K562 (cell line): ENCODE measurements around the gene SS18L1. TPM values are rescaled to one million over a fixed set of nuclear protein-coding genes. Genes with fewer than 3 reads are reported as not detected.

Source experiments
- ATAC-seq: fragments of 200-7000 bp; cut with Tn5 transposase; 3 replicates; pipeline ENCODE4 v1.9.1; 2020; ENCODE audit warnings: moderate library complexity
- BruUV-seq: library from RNA; stranded (reverse); fragments of 400-500 nt; replicated peaks from 2 replicates; lab custom pipeline; 2021; lab: Mats Ljungman, UMichigan
- CTCF ChIA-PET: fragments of 300-600 bp; formaldehyde crosslinking; extraction: SDS; loops from one replicate; lab custom pipeline; 2021; ENCODE audit warnings: low intra/inter-chr PET ratio; lab: Yijun Ruan, JAX
- POLR2A ChIA-PET: fragments of 300-600, 350-650 bp; sonication (Branson Sonifier 250); formaldehyde crosslinking; extraction: SDS; loops from one replicate; lab custom pipeline; 2021; ENCODE audit warnings: antibody characterized with exemption, inconsistent platforms; lab: Yijun Ruan, JAX
- DNase-seq, 4 experiments: peaks; one replicate each; pipeline versions ENCODE4 v3.0.0 to v3.0.0-alpha.2; 2011 to 2018; ENCODE audit warnings: low spot score in 3 of 4, mixed read lengths in 3 of 4; ENCODE audit errors: extremely low read depth in 1 of 4
- FAIRE-seq: peaks from 2 replicates; lab custom pipeline; 2011; peaks lifted over from hg19 to GRCh38; lab: Jason Lieb, UNC
- H2AFZ ChIP-seq: 2 replicates; pipeline ENCODE4 v1.6.0; 2011; ENCODE audit warnings: low read depth, low read length, control low read depth, inconsistent platforms
- H3K27ac ChIP-seq: fragments of 200-600 bp; 3 replicates; pipeline ENCODE4 v1.8.0; 2011; ENCODE audit warnings: low read depth, mild to moderate bottlenecking, control low read depth, inconsistent platforms, low read length, moderate library complexity, mixed read lengths; ENCODE audit errors: extremely low read depth
- H3K27me3 ChIP-seq, 2 experiments: fragments of 300-600 bp in 1 of 2; 2 replicates in 1 of 2; 3 replicates in 1 of 2; pipeline versions ENCODE4 v1.6.0 to v1.8.0; 2011; ENCODE audit warnings: inconsistent platforms in 2 of 2, low read length in 2 of 2, mild to moderate bottlenecking in 1 of 2, mixed read lengths in 1 of 2, moderate library complexity in 1 of 2; ENCODE audit not compliant: control insufficient read depth in 2 of 2, insufficient read depth in 2 of 2
- H3K36me3 ChIP-seq: fragments of 300-600 bp; 3 replicates; pipeline ENCODE4 v1.8.0; 2011; ENCODE audit warnings: mild to moderate bottlenecking, low read length, inconsistent platforms; ENCODE audit not compliant: control insufficient read depth, insufficient read depth
- H3K4me1 ChIP-seq, 2 experiments: fragments of 200-600 bp in 1 of 2; replicated peaks in 1 of 2; 2 replicates in 1 of 2; 3 replicates in 1 of 2; pipeline versions ENCODE4 v1.5.1 to v1.8.0; 2011; ENCODE audit warnings: inconsistent platforms in 2 of 2, low read length in 2 of 2, mild to moderate bottlenecking in 1 of 2, mixed read lengths in 1 of 2, moderate library complexity in 1 of 2; ENCODE audit not compliant: control insufficient read depth in 2 of 2, insufficient read depth in 2 of 2
- H3K4me2 ChIP-seq: 2 replicates; pipeline ENCODE4 v1.6.1; 2011; ENCODE audit warnings: low read length, control low read depth, inconsistent platforms, mixed read lengths; ENCODE audit not compliant: insufficient read depth
- H3K4me3 ChIP-seq: fragments of 200-600 bp; sonication (generic), shearing (Covaris generic); 2 replicates; pipeline ENCODE4 v1.5.1; 2016; ENCODE audit warnings: control low read depth, inconsistent platforms
- H3K79me2 ChIP-seq: fragments of 200-600 bp; 3 replicates; pipeline ENCODE4 v1.8.0; 2011; ENCODE audit warnings: low read length, inconsistent platforms; ENCODE audit not compliant: control insufficient read depth, insufficient read depth
- H3K9ac ChIP-seq, 2 experiments: 2 replicates each; pipeline versions ENCODE4 v1.6.0 to v1.6.1; 2011; ENCODE audit warnings: low read depth in 2 of 2, low read length in 2 of 2, control low read depth in 1 of 2, inconsistent platforms in 1 of 2, mild to moderate bottlenecking in 1 of 2, mixed read lengths in 1 of 2; ENCODE audit not compliant: insufficient read depth in 1 of 2
- H3K9me1 ChIP-seq: one replicate; pipeline ENCODE4 v1.6.0; 2011; ENCODE audit warnings: inconsistent platforms, mild to moderate bottlenecking, low read length, moderate library complexity; ENCODE audit not compliant: control insufficient read depth, insufficient read depth
- H3K9me3 ChIP-seq: replicated peaks from 2 replicates; pipeline ENCODE4 v1.5.1; 2011; ENCODE audit warnings: low read depth, low read length, inconsistent platforms; ENCODE audit not compliant: control insufficient read depth, insufficient read depth
- H4K20me1 ChIP-seq: replicated peaks from 2 replicates; pipeline ENCODE4 v1.6.1; 2011; ENCODE audit warnings: low read length, inconsistent platforms, mixed read lengths; ENCODE audit not compliant: control insufficient read depth, insufficient read depth
- BRD4 ChIP-seq: fragments of 200-600 bp; sonication (generic); IDR thresholded peaks from 2 replicates; pipeline ENCODE4 v1.6.1; 2017; ENCODE audit warnings: inconsistent platforms
- FOXA1 ChIP-seq: fragments of 450-650 bp; IDR thresholded peaks from 2 replicates; pipeline ENCODE4 v1.6.1; 2016; ENCODE audit warnings: mild to moderate bottlenecking, borderline replicate concordance
- KLF16 ChIP-seq: IDR thresholded peaks from 2 replicates; pipeline ENCODE4 v1.6.1; 2016; ENCODE audit warnings: antibody characterized with exemption
- NCOA2 ChIP-seq, 2 experiments: fragments of 450-650 bp; IDR thresholded peaks; 2 replicates each; pipeline ENCODE4 v1.6.1; 2018; ENCODE audit warnings: mild to moderate bottlenecking in 2 of 2, moderate library complexity in 1 of 2; ENCODE audit not compliant: partially characterized antibody in 2 of 2
- PHB ChIP-seq: fragments of 250-450 bp; sonication (Bioruptor Pico); IDR thresholded peaks from 2 replicates; pipeline ENCODE4 v1.5.0; 2021
- RUNX1 ChIP-seq: sonication (generic); IDR thresholded peaks from 2 replicates; pipeline ENCODE4 v1.6.1; 2016; ENCODE audit warnings: antibody characterized with exemption, low read depth
- SMARCA4 ChIP-seq: fragments of 450-650 bp; IDR thresholded peaks from 2 replicates; pipeline ENCODE4 v1.6.1; 2016
- SRSF1 ChIP-seq: fragments of 200-400 bp; formaldehyde crosslinking; IDR thresholded peaks from 2 replicates; pipeline ENCODE4 v1.6.1; 2017; ENCODE audit warnings: mild to moderate bottlenecking, low read depth, low read length, moderate library complexity
- TAL1 ChIP-seq: fragments of 450-650 bp; IDR thresholded peaks from 2 replicates; pipeline ENCODE4 v1.6.1; 2016; ENCODE audit warnings: mild to moderate bottlenecking
- TRIM24 ChIP-seq, 2 experiments: fragments of 450-650 bp; IDR thresholded peaks; 2 replicates each; pipeline ENCODE4 v1.6.1; 2016
- ZEB2 ChIP-seq: fragments of 450-650 bp; IDR thresholded peaks from 2 replicates; pipeline ENCODE4 v1.6.1; 2016
- ZNF175 ChIP-seq: fragments of 200-800 bp; sonication (Bioruptor generic); IDR thresholded peaks from 2 replicates; pipeline ENCODE4 v1.6.1; 2016; ENCODE audit warnings: low read depth, mild to moderate bottlenecking, missing genetic modification characterization, missing compliant biosample characterization
- ZNF224 ChIP-seq: sonication (generic); formaldehyde crosslinking; IDR thresholded peaks from 2 replicates; pipeline ENCODE4 v1.8.0; 2022; ENCODE audit warnings: mild to moderate bottlenecking, missing genetic modification reagents
- ZNF830 ChIP-seq: fragments of 250-450 bp; sonication (Bioruptor Pico); IDR thresholded peaks from 2 replicates; pipeline ENCODE4 v1.5.0; 2021; ENCODE audit warnings: mild to moderate bottlenecking
- WGBS: fragments of 100-300 bp; shearing (Covaris generic); methylation state at CpG from one replicate; pipeline ENCODE4 v1.1.6; 2016; ENCODE audit warnings: low coverage, mixed read lengths; ENCODE audit not compliant: insufficient coverage; ENCODE audit errors: missing lambda C conversion rate; 5-methylcytosine and 5-hydroxymethylcytosine counted together
- in situ Hi-C: fragments of 300-500 bp; cut with MboI; formaldehyde crosslinking; loops from 4 replicates; pipeline ENCODE4 v1.15.0; 2018; ENCODE audit warnings: inconsistent platforms, mixed read lengths
- intact Hi-C: fragments of 100-400 bp; cut with micrococcal nuclease; formaldehyde crosslinking; loops from 2 replicates; pipeline ENCODE4 v1.14.2; 2022
- polyA plus RNA-seq, 8 experiments: library from polyadenylated mRNA; depleted of rRNA in 4 of 8; stranded (reverse) in 5 of 8; unstranded in 3 of 8; fragments of >200 nt; fragmentation: Nextera tagmentation in 2 of 8; fragmentation: Illumina TruSeq in 1 of 8; extraction: Ambion mirVana in 2 of 8; extraction: Trizol in 1 of 8; gene quantifications; 2 replicates each; pipeline versions ENCODE4 v1.2.1 to v1.2.3, GENCODE V29; 2011 to 2014; ENCODE audit warnings: inconsistent platforms in 1 of 8, missing spikeins in 1 of 8
- total RNA-seq, 7 experiments: library from RNA; depleted of rRNA in 6 of 7; stranded (reverse); fragments of >200 nt in 6 of 7; fragmentation: Illumina TruSeq in 2 of 7; extraction: Trizol in 2 of 7; gene quantifications; 2 replicates each; pipeline versions ENCODE4 v1.2.1 to v1.2.3, GENCODE V29; 2011 to 2021; ENCODE audit warnings: low replicate concordance in 1 of 7
- TF ChIP-seq, protein P1 (sequence below): fragments of 250-450 bp; sonication (Bioruptor Pico); IDR thresholded peaks from 2 replicates; pipeline ENCODE4 v1.5.0; 2020; ENCODE audit warnings: mild to moderate bottlenecking

SS18L1 gene
- total and polyA plus RNA-seq, 9 of the 15 experiments (the other 6 are each of a cell fraction or from before 2014, with no cell fraction given) = 2.7 to 28.3 (median 15.1) TPM

DNA sequence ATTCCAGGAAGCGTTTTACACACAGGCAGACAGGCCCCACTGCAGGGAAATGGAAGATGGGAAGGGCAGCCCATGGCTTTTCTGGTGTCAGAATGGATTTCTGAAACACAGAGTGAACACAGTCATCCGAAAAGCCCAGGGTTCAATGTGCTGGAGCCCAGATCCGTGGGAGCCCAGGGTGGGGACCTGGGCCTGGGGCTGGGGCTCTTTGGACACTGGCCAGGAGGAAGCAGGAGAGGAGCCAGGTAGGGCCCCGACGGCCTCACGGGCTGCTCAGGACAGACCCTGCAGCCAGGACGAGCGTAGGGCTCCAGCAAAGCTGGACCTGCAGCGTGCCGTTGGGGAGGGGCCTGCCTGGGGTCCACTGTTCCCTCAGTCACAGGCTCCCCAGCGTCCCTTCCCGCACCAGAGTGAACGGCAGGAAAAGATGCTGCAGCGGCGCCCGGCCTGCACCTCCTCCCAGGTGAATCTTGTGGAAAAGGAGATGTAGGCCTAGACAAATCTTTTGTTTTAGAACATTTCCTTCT is 45.6 kb upstream of the SS18L1 start:
- Histone ChIP-seq H3K4me2 (no peak overlapping the region), H3K9me1 (no peaks in the 10 kb centered on the region), H3K27me3 (peaks cover 66 to 71% of the 10 kb centered on the region in 2 experiments), H4K20me1 (no peaks in the 10 kb centered on the region), H3K4me1 (peaks cover 0 to 23% of the 10 kb centered on the region in 2 experiments; a peak in 2 of 5 replicates), H2AFZ (no peak overlapping the region), H3K36me3 (no peaks in the 10 kb centered on the region), H3K4me3 (no peak overlapping the region), H3K79me2 (no peaks in the 10 kb centered on the region), H3K9ac (no peak overlapping the region), H3K9me3 (no peaks in the 10 kb centered on the region), H3K27ac (no peak overlapping the region)
- FAIRE-seq (no peak), DNase-seq (no peak), ATAC-seq (no peak)
- in situ Hi-C loops = no loop called here
- POLR2A ChIA-PET = no interaction called here
- no TSS peak for BruUV-seq
- CTCF ChIA-PET = no interaction called here
- TF ChIP-seq BRD4 (no peak), ZNF175 (CRISPR knock-in tag) (no peak), TAL1 (no peak), SRSF1 (no peak)
- intact Hi-C loops = no loop called here
- 10% methylated on average over 16 of the region's 16 CpGs for WGBS

DNA sequence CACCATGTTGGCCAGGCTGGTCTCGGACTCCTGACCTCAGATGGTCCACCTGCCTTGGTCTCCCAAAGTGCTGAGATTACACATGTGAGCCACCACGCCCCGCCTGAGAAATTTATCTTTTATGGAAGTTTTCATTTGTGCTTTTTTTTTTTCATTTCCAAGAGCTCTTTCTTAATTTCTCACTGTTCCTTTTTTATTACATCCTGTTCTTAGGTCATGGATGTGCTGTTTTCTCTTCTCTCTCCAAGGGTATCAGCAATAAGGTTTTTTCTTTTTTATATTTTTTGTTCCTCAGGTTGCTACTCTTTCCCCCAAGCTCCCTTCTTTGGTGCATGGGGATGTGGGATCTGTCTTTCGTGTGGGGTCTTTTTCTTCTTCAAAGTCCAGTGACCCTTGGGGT is 42.5 kb upstream of the SS18L1 start:
- Histone ChIP-seq H3K27me3 (peaks cover 50 to 73% of the 10 kb centered on the region in 2 experiments), H3K9me1 (no peaks in the 10 kb centered on the region), H3K27ac (no peak overlapping the region), H3K36me3 (no peaks in the 10 kb centered on the region), H2AFZ (no peak overlapping the region), H3K4me1 (peaks cover 0 to 33% of the 10 kb centered on the region in 2 experiments; a peak in 3 of 5 replicates), H3K79me2 (no peaks in the 10 kb centered on the region), H4K20me1 (no peaks in the 10 kb centered on the region), H3K4me2 (no peak overlapping the region), H3K4me3 (no peak overlapping the region), H3K9ac (no peak overlapping the region), H3K9me3 (no peaks in the 10 kb centered on the region)
- ChIA-PET CTCF (no interaction called here), POLR2A (interaction anchor here (1.0 kb wide), 1 partner anchor 10 kb away, joined by 4 read pairs; no protein-coding TSS in a partner anchor)
- WGBS = 2% methylated on average over 4 of the region's 4 CpGs
- ATAC-seq = no peak
- FAIRE-seq = no peak
- DNase-seq = no peak
- intact Hi-C loops = no loop called here
- in situ Hi-C loops = no loop called here
- no TSS peak for BruUV-seq
- TF ChIP-seq ZEB2 = no peak
- TF ChIP-seq PHB (CRISPR knock-in tag) = no peak
- TF ChIP-seq TRIM24 (IDR thresholded peaks at IDR 0.05) = no peak
- TF ChIP-seq KLF16 = no peak
- TF ChIP-seq, protein P1, sequence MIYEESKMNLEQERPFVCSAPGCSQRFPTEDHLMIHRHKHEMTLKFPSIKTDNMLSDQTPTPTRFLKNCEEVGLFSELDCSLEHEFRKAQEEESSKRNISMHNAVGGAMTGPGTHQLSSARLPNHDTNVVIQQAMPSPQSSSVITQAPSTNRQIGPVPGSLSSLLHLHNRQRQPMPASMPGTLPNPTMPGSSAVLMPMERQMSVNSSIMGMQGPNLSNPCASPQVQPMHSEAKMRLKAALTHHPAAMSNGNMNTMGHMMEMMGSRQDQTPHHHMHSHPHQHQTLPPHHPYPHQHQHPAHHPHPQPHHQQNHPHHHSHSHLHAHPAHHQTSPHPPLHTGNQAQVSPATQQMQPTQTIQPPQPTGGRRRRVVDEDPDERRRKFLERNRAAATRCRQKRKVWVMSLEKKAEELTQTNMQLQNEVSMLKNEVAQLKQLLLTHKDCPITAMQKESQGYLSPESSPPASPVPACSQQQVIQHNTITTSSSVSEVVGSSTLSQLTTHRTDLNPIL (CRISPR knock-in tag) = no peak
- no peak for TF ChIP-seq NCOA2 (IDR thresholded peaks at IDR 0.05; ENCODE audit: partially characterized antibody in 2 of 2)
- no peak for TF ChIP-seq SMARCA4
- TF ChIP-seq FOXA1 = no peak
- TF ChIP-seq RUNX1 = no peak
- TF ChIP-seq ZNF224 (CRISPR knock-in tag) = no peak
- TF ChIP-seq ZNF830 = no peak
